ENCODE measurements around the gene PKD1L1. TPM values are rescaled to one million over a fixed set of nuclear protein-coding genes. Genes with fewer than 3 reads are reported as not detected.
A peak's percentile ranks its signal among the peaks of the same experiment; 100 is the strongest.
"Not testable (repeated sequence)": the region's sequence is repeated elsewhere in the genome, so short reads cannot be mapped to it uniquely, and the experiment has no call there.

The PKD1L1 gene, protein sequence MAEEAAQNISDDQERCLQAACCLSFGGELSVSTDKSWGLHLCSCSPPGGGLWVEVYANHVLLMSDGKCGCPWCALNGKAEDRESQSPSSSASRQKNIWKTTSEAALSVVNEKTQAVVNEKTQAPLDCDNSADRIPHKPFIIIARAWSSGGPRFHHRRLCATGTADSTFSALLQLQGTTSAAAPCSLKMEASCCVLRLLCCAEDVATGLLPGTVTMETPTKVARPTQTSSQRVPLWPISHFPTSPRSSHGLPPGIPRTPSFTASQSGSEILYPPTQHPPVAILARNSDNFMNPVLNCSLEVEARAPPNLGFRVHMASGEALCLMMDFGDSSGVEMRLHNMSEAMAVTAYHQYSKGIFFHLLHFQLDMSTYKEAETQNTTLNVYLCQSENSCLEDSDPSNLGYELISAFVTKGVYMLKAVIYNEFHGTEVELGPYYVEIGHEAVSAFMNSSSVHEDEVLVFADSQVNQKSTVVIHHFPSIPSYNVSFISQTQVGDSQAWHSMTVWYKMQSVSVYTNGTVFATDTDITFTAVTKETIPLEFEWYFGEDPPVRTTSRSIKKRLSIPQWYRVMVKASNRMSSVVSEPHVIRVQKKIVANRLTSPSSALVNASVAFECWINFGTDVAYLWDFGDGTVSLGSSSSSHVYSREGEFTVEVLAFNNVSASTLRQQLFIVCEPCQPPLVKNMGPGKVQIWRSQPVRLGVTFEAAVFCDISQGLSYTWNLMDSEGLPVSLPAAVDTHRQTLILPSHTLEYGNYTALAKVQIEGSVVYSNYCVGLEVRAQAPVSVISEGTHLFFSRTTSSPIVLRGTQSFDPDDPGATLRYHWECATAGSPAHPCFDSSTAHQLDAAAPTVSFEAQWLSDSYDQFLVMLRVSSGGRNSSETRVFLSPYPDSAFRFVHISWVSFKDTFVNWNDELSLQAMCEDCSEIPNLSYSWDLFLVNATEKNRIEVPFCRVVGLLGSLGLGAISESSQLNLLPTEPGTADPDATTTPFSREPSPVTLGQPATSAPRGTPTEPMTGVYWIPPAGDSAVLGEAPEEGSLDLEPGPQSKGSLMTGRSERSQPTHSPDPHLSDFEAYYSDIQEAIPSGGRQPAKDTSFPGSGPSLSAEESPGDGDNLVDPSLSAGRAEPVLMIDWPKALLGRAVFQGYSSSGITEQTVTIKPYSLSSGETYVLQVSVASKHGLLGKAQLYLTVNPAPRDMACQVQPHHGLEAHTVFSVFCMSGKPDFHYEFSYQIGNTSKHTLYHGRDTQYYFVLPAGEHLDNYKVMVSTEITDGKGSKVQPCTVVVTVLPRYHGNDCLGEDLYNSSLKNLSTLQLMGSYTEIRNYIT (N-terminal part only)
- total RNA-seq: 0.20 and 0.44 TPM in 2 replicates

DNA sequence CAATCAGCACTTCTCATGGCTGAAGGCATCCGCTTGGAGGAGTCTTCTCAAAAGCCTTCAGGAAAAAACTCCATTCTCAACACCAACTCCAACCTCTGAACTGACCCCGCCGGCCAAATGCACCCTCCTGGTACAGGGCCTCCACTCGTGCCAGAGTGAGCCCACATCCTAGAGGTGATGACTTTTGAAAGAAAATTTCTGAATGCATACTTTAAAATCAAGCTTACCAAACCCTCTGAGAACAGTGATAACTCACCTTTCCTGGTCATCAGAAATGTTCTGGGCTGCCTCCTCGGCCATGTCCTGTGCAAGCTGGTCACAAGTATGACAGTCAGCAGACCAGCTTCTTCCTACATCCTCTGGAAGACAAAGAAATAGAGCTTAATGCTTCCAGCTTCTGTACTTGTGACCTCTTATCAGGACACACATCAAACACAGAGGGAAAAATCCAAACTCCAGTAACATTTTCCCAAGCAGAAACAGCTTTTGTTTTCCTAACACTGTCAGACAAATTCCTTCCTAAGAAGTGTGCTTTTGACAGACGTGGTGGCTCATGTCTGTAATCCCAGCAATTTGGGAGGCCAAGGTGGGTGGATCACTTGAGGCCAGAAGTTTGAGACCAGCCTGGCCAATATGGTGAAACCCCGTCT is at the start of gene PKD1L1:
Gene PKD1L1, minus strand, starts transcription at position 326 of the 650 bp plus-strand sequence. Its CDS starts 26 bp downstream, at position 300.
- DNase-seq (ENCODE audit: low read depth in 2 of 2): peak in 1 of 2 donors; percentile 64

DNA sequence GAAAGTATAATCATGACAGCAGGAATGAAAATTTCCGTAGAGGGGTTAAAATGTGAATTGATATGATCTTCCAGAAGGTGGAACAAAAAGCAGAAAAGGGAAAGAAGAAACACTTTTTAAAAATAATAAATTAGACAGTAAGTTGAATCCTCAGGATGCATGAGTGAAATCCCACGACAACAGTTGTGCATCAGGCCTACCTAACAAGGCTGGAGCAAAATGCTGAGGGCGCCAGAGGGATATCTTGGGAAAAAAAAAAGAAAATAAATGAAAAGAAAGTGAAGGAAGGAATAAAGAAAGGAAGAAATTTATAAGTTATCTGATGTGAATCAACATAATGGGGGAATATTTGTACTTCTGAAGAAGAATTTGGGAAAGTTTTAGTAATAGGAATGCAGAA is 44.2 kb upstream of the PKD1L1 start:
- no peak for DNase-seq (ENCODE audit: low read depth in 2 of 2)

DNA sequence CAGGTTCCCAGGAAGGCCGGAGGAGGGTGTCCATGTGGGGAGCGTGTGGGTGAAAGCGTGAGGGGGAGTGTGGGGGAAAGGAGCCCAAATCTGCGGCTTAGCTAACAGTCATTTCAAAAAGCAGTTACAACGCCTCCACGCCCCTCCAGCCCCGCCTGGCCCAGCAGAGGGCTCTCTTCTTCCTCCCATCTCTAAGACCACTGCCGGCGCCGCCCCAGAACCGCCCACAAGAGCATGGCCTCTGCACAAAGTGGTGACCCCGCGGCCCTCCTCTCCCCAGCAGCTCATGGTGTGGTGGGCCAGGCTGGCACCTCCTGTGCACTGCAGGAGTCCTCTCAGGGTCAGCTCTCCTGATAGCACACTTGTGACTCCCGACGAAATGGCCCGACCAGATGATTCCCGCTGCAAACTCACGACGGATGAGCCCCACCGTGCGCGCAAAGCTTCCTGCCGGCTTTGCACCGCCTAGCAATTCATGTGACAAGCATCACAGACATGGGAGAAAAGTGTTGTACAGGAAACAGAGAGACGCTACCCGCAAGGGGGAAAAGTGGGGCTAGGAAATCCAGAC is 43.6 kb upstream of the PKD1L1 start:
- peak; percentile 75 to 78 for DNase-seq (ENCODE audit: low read depth in 2 of 2)

DNA sequence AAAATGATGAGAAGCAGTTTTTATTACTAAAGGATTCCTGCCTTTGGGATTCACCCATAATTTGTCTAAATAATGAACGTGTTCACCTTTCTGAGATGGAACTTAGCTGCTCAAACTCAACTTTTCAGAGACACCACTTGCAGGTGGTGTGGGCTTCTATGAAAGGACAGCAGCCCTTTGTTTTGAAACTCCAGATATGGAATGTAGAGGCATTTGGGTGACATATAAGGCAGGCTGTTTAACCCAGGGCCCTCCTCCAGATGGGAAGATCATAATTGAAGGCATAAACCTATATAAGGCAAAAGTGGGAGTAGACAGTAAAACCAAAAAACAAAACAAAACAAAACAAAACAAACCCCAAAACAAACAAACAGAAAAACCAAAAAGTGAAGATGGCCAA is 43.0 kb upstream of the PKD1L1 start:
- DNase-seq (ENCODE audit: low read depth in 2 of 2): no peak

DNA sequence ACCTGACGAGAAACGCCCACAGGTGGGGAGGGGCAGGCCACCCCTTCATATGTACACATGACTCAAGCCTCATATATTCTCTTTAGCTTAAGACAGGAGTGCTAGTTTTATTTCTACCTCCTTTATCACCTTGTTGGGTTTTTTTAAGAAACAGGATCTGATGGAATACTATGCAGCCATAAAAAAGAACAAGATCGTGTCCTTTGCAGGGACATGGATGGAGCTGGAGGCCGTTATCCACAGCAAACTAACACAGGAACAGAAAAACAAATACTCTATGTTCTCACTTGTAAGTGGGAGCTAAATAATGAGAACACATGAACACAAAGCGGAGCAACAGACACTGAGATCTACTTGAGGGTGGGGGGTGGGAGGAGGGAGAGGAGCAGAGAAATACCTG is 42.3 kb upstream of the PKD1L1 start:
- no peak for DNase-seq (ENCODE audit: low read depth in 2 of 2)

DNA sequence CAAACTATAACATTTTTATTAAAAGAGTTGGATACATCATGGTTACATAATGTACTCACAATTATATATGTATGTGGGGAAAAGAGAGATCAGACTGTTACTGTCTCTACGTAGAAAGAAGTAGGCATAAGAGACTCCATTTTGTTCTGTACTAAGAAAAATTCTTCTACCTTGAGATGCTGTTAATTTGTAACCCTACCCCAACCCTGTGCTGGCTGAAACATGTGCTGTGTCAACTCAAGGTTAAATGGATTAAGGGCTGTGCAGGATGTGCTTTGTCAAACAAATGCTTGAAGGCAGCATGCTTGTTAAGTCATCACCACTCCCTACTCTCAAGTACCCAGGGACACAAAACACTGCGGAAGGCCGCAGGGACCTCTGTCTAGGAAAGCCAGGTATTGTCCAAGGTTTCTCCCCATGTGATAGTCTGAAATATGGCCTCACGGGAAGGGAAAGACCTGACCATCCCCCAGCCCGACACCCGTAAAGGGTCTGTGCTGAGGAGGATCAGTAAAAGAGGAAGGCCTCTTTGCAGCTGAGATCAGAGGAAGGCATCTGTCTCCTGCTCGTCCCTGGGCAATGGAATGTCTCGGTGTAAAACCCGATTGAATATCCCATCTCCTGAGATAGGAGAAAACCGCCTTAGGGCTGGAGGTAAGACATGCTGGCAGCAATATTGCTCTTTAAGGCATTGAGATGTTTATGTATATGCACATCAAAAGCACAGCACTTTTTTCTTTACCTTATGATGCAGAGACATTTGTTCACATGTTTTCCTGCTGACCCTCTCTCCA is 41.5 kb upstream of the PKD1L1 start:
- DNase-seq (ENCODE audit: low read depth in 2 of 2): not testable (repeated sequence)

DNA sequence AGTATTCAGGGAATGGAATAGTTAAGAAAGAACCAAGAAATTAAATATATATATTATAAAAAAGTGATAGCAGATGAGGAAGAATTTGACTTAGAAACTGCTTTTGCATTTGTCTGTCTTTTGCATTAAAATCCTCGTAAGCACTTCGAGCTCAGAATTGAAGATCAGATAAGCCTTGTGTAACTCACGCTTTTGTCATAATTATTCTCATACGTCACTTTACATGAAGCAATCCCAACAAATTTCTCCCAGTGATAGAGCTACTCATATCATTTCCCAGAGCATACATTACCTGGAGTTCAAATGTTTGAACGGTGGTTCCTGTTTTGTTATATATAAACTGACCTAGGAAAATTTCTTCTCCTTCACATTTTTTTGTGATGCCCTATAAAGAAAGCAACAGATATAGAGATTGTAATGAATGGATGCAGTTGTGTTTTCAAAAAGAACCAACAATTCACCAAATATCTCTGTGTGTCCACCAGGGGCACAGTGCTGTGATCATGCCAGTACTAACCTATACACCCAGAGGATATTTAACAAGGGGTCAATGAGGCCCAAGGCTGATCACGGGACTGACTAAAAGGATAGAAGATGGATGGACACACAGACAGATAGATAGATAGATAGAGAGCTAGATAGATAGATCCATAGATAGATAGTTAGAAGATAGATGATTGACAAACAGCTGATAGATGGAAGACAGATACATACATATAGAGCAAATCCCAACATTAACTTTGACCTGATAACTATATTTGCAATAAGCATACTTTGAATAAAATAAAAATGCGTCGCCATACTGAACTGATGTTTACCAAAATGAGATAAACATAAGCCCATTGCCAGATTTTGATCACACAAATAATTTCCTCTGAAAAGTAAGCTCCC is 40.5 kb upstream of the PKD1L1 start:
- DNase-seq (ENCODE audit: low read depth in 2 of 2): peak in 1 of 2 donors; percentile 16

DNA sequence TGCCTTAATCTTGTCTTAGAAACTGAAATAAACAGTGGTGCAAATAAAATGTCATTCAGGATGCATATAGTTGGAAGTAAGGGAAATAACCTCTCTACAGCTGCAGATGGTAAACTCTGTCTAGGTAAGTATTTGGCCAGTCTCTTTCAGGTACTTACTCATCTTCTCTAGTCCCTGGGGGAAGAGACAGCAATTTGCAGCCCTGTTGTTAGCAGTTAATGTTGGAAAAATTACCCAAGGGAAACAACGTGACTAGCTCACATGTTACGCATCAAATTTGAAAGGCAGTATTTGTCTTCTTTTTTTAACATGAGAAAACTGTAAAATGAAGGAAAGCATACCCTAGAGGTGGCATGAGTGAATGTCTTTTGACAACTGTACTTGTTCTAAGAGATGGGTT is 34.3 kb upstream of the PKD1L1 start:
- no peak for DNase-seq (ENCODE audit: low read depth in 2 of 2)

DNA sequence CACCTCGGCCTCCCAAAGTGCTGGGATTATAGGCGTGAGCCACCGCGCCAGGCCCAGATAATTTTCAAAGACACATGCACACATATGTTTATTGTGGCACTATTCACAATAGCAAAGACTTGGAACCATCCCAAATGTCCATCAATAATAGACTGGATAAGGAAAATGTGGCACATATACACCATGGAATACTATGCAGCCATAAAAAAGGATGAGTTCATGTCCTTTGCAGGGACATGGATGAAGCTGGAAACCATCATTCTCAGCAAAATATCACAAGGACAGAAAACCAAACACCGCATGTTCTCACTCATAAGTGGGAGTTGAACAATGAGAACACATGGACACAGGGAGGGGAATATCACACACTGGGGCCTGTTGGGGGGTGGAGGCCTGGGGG is 32.4 kb upstream of the PKD1L1 start:
- DNase-seq (ENCODE audit: low read depth in 2 of 2): not testable (repeated sequence)

DNA sequence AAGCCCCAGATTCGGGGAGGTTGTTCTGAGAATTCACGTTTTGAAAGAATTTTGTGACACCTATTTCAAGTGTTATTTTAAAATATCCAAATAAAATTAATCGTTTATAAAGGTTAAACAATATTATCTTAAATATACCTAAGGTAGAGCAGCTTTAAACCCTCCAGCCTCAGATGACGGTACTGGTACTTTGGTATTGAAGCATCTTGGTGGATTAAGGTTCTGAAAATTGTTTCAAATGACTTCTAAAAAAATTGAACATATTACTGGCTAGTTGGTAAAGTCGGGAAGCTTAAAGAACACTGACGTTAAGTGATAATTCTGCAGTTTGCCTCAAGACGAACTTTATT is 31.5 kb upstream of the PKD1L1 start:
- DNase-seq (ENCODE audit: low read depth in 2 of 2): no peak

DNA sequence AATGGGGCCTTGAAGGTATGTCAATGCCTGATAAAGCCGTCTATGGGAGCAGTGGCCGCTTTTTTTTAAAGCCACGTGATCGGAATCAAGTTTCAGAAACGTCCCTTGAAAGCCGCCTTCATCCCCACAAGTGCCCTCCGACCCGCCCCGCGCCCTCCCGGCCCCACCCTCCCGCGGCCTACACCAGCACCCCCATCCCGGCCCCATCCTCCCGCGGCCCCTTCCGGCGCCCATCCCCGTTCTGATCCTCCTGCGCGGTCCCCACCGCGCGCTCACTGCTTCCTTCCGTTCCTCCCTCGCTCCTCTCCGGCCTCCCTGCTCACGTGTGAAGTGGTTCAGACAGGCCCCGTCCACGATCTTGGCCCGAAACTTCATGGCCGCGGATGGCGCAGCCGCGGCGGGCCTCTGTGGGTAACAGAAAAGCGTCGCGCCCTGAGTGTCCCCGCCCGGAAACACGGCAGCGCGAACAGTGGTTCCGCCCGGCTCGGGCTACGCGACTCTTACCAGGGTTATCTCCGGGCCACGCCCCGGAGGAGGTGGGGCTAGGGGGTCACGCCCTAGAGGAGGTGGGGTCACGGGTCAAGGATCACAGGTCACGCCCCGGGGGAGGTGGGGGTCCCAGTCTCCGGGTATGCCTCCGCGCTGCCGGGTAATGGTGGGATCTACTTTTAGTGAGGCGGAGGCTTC is 31.0 kb upstream of the PKD1L1 start, which contains the start of gene HUS1:
Gene HUS1, minus strand, starts transcription at position 471 of the 687 bp plus-strand sequence. Its CDS starts 96 bp downstream, at position 375.
- DNase-seq (ENCODE audit: low read depth in 2 of 2): peak; percentile 70 to 71

DNA sequence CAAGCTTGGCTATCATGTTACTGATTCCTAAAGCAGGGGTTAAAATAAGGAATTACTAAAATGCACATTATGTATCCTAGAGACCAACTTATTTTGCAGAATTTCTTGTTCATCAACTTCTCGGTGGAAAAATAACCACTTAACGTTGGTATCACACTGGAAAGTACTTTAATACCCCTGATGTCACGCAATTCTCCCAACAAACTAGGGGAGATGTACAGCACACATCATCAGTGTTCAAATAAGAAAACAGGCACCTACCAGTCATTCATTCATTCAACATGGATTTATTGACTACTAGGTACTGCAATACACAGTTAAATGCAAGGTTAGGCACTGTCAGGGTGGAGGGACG is 30.5 kb upstream of the PKD1L1 start:
- DNase-seq (ENCODE audit: low read depth in 2 of 2): no peak

DNA sequence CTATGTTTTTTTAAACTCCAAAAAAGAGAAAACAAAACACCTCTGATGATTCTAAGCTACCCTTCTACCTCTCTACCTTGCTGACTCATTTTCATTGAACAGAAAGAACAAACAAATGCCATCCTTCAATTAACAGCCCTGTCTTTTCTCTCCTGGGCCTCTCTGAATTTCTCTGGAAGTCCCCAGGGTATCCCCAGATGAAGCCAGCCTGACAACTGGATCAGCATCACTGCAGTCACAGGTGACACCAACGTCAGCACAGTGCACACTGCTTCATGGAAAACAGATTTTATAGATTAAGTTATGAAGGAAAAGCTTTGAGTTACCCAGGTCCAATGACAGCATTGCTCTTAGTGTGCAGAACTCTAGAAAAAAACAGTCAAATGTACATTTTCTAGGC is 25.5 kb upstream of the PKD1L1 start:
- DNase-seq (ENCODE audit: low read depth in 2 of 2): no peak

DNA sequence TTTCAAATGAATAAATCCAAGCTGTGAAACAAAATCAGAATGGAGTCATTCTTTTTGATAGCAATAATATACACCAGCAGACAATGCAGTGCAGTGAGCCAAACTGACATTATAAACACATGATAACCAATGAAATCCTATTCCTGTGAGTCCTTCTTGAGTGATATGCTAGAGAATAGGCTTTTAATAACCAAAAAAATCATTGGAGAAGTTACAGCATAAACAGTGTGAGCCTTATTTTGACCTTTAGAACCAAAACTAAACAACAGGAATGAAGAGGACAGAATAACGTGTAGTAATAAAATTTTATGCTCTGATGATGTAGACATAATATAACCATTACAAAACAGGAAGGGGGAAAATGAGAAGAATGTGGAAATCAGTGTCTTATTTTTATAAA is 22.5 kb upstream of the PKD1L1 start:
- peak; percentile 39 to 64 for DNase-seq (ENCODE audit: low read depth in 2 of 2)

DNA sequence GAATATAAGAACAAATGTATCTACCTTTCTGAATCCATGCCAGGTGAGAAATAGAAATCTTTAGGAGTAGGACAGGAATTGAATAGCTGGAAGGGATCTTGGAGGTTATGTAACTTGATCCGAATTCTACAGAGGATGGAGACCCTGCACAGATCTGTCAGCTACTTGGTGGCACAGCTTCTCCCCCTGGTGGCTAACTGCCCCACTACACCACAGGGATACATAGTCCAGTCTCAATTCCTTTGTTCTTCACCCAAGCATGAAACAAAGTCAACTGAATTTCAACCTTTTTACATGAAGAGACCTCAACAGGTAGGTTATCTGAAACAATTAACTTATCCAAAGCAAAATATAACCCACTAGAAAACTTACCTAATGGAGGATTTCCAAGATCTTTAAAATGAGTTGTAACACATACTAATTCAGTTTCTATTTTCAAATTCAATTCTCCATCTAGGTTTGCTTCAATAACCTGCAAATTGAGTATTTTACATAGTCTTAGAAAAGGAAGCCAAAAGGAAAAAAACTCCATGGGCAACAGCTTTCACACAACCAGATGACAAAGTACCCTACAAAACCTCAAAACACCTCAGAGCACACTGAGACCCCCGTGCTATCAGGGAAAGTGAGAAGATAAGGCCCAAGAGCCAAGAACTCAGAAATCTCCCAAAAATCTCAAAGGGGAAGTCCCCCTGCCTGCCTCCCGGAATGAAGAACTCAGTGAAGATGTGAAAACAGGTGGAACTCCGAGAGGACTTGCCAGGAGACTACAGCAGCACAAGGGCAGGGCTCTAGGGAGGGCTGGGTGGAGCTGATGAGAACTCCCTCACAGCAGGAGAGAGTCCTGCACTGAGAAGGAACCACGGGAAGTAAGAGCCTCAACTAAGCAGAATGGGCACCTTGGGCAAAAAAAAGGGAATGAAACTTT is 20.8 kb upstream of the PKD1L1 start:
- DNase-seq (ENCODE audit: low read depth in 2 of 2): peak; percentile 83 to 85

DNA sequence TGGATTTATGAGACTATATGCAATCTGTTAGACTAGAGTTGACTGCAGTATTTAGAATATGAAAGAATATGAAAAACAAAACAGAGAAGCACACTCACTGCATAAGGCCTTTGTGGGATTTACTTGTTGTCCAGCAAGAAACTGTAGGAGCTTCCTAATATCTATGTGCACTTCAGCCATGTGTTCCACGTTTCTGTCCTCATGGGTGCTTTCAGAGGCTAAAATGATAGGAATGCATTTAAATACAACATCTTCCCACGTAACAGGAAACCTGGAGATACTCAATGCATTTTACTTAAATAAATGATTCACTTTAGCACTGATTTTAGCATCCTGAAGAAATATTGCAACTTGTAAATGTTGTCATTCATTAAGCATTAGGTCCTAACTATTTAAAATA is 19.4 kb upstream of the PKD1L1 start:
- DNase-seq (ENCODE audit: low read depth in 2 of 2): no peak

DNA sequence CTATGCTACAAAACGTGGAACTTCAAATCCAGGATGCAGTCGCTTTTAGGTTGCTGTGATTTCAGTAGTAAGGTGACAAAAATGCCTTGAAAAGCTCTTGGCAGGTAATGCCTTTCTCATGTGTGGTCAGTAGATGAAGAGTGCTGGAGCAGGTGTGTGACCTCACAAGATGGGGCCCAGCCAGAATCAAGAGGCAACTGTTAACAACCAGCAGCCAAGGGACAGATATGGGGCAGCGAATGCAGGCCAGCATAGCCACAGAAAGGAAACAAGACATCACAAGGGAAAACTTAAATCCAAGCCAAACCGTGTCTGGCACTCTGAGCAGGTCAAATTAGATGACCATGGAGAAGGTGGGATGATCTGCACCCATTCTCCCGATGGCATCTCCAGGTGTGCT is 18.9 kb upstream of the PKD1L1 start:
- no peak for DNase-seq (ENCODE audit: low read depth in 2 of 2)

All from lung microvascular endothelial cell (primary cell).